ENCODE results near the gene CREB3L1. TPM values are rescaled to one million over a fixed set of nuclear protein-coding genes. Genes with fewer than 3 reads are reported as not detected.

The CREB3L1 gene
- polyA plus RNA-seq, 1 experiment, result 39.4 TPM

GRCh38 chr11:46305295-46305694 is 27.8 kb downstream of the CREB3L1 start:
- CTCF ChIA-PET, result interaction anchor here (0.8 to 18.7 kb wide), 4 partner anchors 10 to 66 kb away, joined by 3 to 341 read pairs (median 62); partner anchors contain the start of gene CREB3L1
- POLR2A ChIA-PET, result no interaction called here

GRCh38 chr11:46306296-46306853 is 28.9 kb downstream of the CREB3L1 start:
- POLR2A ChIA-PET, result interaction anchor here (0.7 kb wide), 1 partner anchor 63 kb away, joined by 3 read pairs; no protein-coding TSS in a partner anchor
- H3K4me3 ChIP-seq (ENCODE audit: low read depth, low read length), result no peak overlapping the region
- H3K27me3 ChIP-seq (ENCODE audit: control insufficient read depth, insufficient read depth, low read length), result no peaks in the 10 kb centered on the region
- CTCF ChIA-PET, result interaction anchor here (0.7 to 18.7 kb wide), 9 partner anchors 9 to 433 kb away, joined by 3 to 341 read pairs (median 6); partner anchors contain the start of gene CREB3L1
- no peak for TF ChIP-seq CTCF (IDR thresholded peaks at IDR 0.05; ENCODE audit: insufficient read depth, low read depth, low read length)
- peaks cover 42% of the 10 kb centered on the region for H3K36me3 ChIP-seq (ENCODE audit: control insufficient read depth, insufficient read depth, low read length)
- DNase-seq (ENCODE audit: low read depth), result no peak

More at GRCh38 chr11:46305295-46305694, 27.8 kb downstream of the CREB3L1 start:
- no peak for DNase-seq (ENCODE audit: low read depth)
- H3K27me3 ChIP-seq (ENCODE audit: control insufficient read depth, insufficient read depth, low read length), result no peaks in the 10 kb centered on the region
- peaks cover 34% of the 10 kb centered on the region for H3K36me3 ChIP-seq (ENCODE audit: control insufficient read depth, insufficient read depth, low read length)
- H3K4me3 ChIP-seq (ENCODE audit: low read depth, low read length), result no peak overlapping the region
- TF ChIP-seq CTCF (IDR thresholded peaks at IDR 0.05; ENCODE audit: insufficient read depth, low read depth, low read length), result no peak

GRCh38 chr11:46307369-46307768 is 29.9 kb downstream of the CREB3L1 start:
- no peak overlapping the region for H3K4me3 ChIP-seq (ENCODE audit: low read depth, low read length)
- H3K36me3 ChIP-seq (ENCODE audit: control insufficient read depth, insufficient read depth, low read length), result peaks cover 51% of the 10 kb centered on the region
- POLR2A ChIA-PET, result interaction anchor here (1.0 kb wide), 1 partner anchor 68 kb away, joined by 3 read pairs; no protein-coding TSS in a partner anchor
- CTCF ChIA-PET, result interaction anchor here (1.0 to 18.7 kb wide), 11 partner anchors 9 to 434 kb away, joined by 4 to 341 read pairs (median 12); partner anchors contain the start of gene CREB3L1
- TF ChIP-seq CTCF (IDR thresholded peaks at IDR 0.05; ENCODE audit: insufficient read depth, low read depth, low read length), result no peak
- DNase-seq (ENCODE audit: low read depth), result no peak
- H3K27me3 ChIP-seq (ENCODE audit: control insufficient read depth, insufficient read depth, low read length), result no peaks in the 10 kb centered on the region

GRCh38 chr11:46307785-46308341 is 30.4 kb downstream of the CREB3L1 start:
- H3K27me3 ChIP-seq (ENCODE audit: control insufficient read depth, insufficient read depth, low read length), result no peaks in the 10 kb centered on the region
- no peak for TF ChIP-seq CTCF (IDR thresholded peaks at IDR 0.05; ENCODE audit: insufficient read depth, low read depth, low read length)
- peaks cover 55% of the 10 kb centered on the region for H3K36me3 ChIP-seq (ENCODE audit: control insufficient read depth, insufficient read depth, low read length)
- no peak overlapping the region for H3K4me3 ChIP-seq (ENCODE audit: low read depth, low read length)
- CTCF ChIA-PET, result interaction anchor here (0.8 to 18.7 kb wide), 12 partner anchors 8 to 435 kb away, joined by 4 to 341 read pairs (median 9); partner anchors contain the start of gene CREB3L1
- DNase-seq (ENCODE audit: low read depth), result no peak
- POLR2A ChIA-PET, result interaction anchor here (1.0 kb wide), 1 partner anchor 68 kb away, joined by 3 read pairs; no protein-coding TSS in a partner anchor
